ENCODE measurements around the gene SCUBE2.

GRCh38 chr11:9125185-9125886 lies 33.9 kb upstream of the SCUBE2 start:
- no peak for TF ChIP-seq CTCF (IDR thresholded peaks at IDR 0.05)
- no peak for TF ChIP-seq POLR2A (IDR thresholded peaks at IDR 0.05)
